GM19397 (cell line): ENCODE measurements around the gene NKD1.

ENCODE experiments used
- ATAC-seq: cut with Tn5 transposase; IDR thresholded peaks from one replicate; pipeline ENCODE4 v1.9.1; 2021; ENCODE audit warnings: mild to moderate bottlenecking, moderate library complexity; ENCODE audit not compliant: unreplicated experiment

Gene NKD1

GRCh38 chr16:50625374-50625773, 77.2 kb downstream of the NKD1 start:
- ATAC-seq: no peak

GRCh38 chr16:50626868-50627267, 78.7 kb downstream of the NKD1 start:
- no peak for ATAC-seq

GRCh38 chr16:50627419-50627818, 79.2 kb downstream of the NKD1 start:
- ATAC-seq: no peak

DNA sequence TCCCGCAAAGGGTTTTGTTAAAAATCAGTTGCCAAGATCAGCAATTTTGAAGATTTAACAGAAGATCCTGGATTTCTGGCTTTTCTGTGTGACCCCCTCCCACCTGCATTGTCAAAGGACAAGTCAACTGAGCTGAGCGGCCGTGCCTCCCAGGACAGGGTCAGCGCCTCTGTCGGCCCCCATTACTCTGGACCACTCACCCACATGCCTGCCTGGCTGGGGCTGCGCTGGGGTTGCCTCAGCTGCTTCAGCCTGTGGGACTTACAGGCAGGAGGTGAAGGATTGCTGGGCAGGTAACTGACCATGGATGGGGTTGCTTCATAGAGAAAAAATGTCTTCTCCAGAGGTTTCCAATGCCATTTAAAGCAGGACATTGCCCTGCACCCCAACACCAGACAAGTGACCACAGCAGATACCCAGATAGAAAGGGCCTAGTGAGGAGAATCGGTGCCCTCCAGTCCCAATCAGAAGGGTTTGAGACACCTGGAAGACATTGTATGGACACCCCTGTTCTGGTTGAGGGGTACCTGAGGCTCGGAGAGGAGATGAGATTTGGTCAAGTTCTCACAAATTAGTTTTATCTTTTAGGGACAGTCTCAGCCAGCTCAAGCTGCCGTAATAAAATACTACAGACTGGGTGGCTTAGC, 80.1 kb downstream of the NKD1 start:
- ATAC-seq: no peak

- ATAC-seq: no peak
These were observed 81.1 kb downstream of the NKD1 start for GRCh38 chr16:50629334-50629733.

DNA sequence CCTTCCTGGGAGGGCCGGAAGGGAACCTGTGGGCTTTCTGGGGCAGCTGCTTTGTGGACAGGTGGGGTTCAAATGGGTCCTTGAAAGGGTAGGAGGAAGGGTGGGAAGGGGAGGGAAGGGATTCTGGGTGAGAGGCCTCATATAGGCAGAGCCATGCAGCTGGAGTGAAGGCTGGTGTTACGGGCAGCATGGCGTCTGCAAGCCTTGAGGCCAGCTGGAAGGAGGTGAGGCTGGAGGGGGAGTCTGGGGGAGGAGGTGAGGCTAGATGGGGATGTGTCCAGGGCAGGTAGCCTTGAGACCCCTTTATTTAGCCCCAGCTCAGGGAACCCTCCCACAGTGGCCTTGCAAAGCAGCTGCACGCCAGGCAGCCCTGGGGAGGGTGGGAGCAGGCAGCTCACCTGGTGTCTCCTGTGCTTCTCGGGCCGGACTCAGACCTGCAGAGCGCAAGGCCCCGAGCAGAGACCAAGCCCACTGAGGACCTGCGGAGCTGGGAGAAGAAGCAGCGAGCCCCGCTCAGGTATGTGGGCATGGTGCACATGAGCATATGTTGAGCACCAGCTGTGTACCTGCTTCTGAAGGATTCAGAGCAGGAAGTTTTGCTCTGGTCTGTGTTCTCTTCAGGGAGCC, 82.3 kb downstream of the NKD1 start:
- ATAC-seq: no peak

DNA sequence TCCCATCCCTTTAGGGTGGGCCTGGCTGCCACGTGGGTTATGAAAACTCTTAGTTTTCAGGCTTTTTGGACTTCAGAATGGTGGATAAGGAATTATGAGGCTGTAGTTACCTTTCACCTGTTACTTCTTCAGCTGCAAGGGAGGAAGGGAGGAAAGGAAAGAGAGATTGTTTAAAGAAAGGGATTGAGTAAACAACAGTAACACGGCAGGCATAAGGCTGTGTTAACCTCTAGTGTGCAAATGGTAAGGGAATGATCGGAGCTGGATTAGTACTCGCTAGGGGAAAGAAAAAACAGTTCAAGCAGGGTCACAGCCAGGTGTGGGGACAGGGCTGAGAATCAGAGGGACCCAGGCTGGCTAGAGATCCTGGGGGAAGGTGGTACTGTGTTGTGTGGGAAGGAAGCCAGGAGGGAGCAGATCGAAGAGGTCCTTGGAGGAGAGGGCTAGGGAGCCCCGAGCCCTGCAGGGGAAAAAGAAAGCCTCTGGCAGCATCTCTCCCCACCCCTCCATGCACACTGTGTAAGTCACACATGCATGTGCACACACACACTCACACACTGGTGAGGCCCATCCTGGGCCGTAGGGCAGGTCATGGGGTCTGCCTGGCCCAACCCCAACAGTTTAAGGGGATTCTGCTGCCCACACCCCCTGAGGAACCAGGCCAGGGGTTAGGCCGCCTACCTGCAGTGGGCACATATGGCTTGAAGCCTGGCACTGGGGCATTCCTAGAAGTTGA, 83.2 kb downstream of the NKD1 start:
- ATAC-seq: no peak

GRCh38 chr16:50631985-50632576, 83.9 kb downstream of the NKD1 start:
- no peak for ATAC-seq

DNA sequence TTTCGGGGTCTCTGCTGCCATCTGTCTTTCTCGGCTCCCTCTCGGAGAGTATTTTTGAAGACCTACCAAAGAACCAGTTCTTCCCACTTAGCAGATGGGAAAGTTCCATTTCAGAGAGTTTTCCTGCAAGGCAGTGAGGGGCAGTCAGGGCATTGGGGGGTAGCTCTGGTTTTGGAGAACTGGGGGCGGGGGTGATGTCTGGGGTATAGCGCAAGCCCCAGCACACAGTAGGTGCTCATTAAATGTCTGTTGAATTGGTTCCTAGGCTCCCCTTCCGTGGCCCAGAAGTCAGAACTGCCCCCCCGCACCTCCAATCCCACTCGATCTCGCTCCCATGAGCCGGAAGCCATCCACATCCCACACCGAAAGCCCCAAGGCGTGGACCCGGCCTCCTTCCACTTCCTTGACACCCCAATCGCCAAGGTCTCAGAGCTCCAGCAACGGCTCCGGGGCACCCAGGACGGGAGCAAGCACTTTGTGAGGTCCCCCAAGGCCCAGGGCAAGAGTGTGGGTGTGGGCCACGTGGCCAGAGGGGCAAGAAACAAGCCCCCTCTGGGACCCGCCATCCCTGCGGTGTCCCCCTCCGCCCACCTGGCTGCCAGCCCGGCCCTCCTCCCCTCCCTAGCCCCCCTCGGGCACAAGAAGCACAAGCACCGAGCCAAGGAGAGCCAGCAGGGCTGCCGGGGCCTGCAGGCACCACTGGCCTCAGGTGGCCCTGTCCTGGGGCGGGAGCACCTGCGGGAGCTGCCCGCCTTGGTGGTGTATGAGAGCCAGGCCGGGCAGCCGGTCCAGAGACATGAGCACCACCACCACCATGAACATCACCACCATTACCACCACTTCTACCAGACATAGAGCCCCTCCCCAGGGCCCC, 85.0 kb downstream of the NKD1 start:
- no peak for ATAC-seq

DNA sequence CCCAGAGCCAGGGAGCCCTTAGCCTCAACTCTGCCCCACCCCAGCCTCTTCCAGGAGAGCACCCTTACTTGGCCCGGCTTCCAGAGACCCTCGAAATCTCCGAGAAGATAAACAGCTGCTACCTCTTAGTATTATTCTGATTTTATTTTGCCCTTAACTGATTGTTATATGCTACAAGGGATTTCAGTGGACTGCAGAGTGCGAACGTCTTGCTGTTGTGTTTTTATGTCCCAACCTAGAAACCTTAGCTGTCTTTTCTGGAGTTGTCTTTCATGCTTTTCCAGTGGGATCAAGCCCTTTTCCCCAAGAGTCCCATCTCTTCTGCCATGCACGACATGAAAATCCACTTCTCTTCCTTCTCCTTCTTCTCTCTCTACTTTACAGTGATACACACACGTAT, 85.9 kb downstream of the NKD1 start:
- ATAC-seq: no peak

GRCh38 chr16:50634947-50635346, 86.8 kb downstream of the NKD1 start:
- ATAC-seq: no peak

DNA sequence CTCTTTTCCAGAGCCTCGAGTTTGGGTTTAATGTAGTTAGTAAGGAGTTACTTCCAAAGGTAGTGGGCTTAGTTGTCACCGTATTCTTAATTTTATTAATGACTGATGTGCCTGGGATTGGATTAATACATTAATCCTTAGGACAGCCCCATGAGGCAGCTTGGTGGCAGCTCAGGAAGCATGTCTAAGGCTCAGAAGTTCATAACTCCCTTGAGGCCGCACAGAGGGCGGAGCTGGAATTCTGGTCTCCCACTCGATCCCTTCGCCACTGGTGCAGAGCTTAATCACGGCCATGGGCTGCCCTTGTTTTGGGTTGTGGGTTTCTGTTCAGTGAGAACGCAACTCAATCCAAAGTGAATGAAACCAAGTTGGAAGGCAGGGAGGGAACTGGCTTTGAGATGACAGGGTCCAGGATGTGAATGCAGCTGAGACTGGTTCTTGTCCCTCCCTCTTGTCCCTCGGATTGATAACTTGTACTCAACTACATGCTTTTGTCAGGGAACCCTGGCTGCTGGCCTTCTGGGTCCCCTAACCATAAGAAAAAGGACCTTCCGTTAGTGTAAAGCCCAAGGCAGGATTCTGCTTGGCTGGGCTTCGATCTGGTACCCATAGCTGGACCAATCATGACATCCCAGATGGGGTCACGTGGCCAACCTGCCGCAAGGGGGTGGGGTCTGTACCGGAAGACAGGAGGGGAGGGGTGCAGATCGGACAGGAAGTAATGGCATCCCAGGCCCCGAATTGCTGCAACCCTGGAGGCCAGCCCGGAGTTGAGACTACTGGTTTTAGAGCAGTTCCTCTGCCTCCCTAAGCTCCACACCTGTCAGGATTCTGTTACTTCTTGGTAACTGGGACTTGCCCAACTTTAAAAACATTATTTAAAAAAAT, 87.6 kb downstream of the NKD1 start:
- no peak for ATAC-seq

- ATAC-seq: no peak
These were observed 88.7 kb downstream of the NKD1 start for GRCh38 chr16:50636753-50637374.

DNA sequence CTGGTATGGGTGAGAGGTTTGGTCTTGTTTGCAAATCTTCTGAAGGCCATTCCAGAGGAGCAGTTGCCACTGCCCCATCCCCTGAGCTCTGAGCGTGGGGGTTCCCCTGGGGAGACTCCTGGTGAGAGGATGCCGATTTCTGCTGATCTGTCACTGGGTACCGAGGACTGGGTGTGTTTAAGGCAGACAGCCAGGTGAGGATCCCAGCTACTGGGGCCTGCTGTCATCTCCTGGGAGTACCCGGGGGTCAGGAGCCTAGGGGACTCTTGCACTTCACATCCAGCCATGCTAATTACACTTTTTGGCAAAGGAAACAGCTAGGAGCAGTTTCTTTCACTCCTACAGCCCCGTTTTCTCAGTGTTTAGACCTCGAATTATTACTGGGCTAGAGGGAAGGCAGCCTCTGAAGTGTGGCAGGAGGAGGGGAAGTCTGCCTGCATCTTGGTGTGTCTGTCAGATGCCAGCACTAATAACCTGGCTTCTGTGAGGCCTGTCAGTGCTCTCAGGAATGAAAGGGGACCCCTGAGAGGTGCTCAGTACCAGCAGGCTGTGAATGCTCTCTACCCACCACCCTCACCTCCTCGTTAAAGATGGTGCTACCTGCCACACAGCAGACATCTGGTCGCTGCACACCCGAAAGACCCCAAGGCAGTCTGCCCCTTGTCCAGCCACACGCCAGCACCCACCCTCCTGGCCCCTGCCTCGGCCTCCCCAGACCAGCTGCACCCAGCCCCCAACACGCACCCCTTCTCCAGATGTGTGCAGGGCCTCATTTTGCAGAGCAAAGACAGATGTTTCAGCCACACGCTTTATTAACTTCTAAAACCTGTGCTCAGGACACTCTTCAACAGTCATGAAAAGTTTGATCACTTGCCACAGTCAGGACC, 89.8 kb downstream of the NKD1 start:
- ATAC-seq: no peak

GRCh38 chr16:50638816-50639670, 90.8 kb downstream of the NKD1 start:
- no peak for ATAC-seq

DNA sequence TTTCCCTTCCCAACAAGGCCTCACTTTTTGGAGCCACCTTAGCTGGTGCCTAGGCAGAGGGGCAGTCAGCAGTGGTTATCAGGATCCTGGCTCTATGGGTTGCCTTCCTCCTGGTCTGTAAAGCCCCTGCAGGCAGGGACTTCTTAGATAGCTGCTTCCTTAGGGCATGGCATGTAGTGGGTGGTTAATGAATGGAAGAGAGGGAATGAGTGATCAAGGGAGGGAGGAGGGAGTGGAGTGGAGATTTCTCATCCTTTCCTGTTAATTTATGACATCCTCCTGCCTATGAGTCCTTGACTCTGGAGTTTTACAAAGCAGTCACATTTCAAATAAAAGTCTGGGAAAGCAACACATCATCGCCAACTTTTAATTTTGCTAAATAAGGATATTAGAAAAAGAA, 92.2 kb downstream of the NKD1 start:
- no peak for ATAC-seq
